Endodermal cell (in vitro differentiated cells): ENCODE results near the gene PRTG. TPM values are rescaled to one million over a fixed set of nuclear protein-coding genes. Genes with fewer than 3 reads are reported as not detected.

Source experiments
- DNase-seq: peaks from one replicate; pipeline ENCODE4 v3.0.0-alpha.2; 2017
- H3K27ac ChIP-seq: 2 replicates; pipeline ENCODE4 v1.5.1; 2013; ENCODE audit warnings: mild to moderate bottlenecking, low read depth, low read length, moderate library complexity
- H3K27me3 ChIP-seq: 2 replicates; pipeline ENCODE4 v1.6.1; 2013; ENCODE audit warnings: mild to moderate bottlenecking, low read length, moderate library complexity; ENCODE audit not compliant: insufficient read depth, control insufficient read depth, poor library complexity, severe bottlenecking
- H3K36me3 ChIP-seq: 2 replicates; pipeline ENCODE4 v1.7.0; 2013; ENCODE audit warnings: mild to moderate bottlenecking, low read length, moderate library complexity; ENCODE audit not compliant: control insufficient read depth, insufficient read depth
- H3K4me1 ChIP-seq: one replicate; pipeline ENCODE4 v1.7.0; 2013; ENCODE audit warnings: low read length; ENCODE audit not compliant: control insufficient read depth, insufficient read depth
- H3K4me3 ChIP-seq: 2 replicates; pipeline ENCODE4 v1.5.1; 2013; ENCODE audit warnings: mild to moderate bottlenecking, low read length, moderate library complexity
- H3K9ac ChIP-seq: 2 replicates; pipeline ENCODE4 v1.6.1; 2013; ENCODE audit warnings: mild to moderate bottlenecking, low read length, moderate library complexity; ENCODE audit not compliant: poor library complexity, severe bottlenecking; ENCODE audit errors: extremely low read depth
- H3K9me3 ChIP-seq: 2 replicates; pipeline ENCODE4 v1.6.1; 2013; ENCODE audit warnings: mild to moderate bottlenecking, low read length, moderate library complexity; ENCODE audit not compliant: control insufficient read depth
- H3K27ac Mint-ChIP-seq: 2 replicates; pipeline ENCODE4 v1.8.0; 2020; ENCODE audit warnings: mixed read lengths
- H3K27me3 Mint-ChIP-seq: 2 replicates; pipeline ENCODE4 v1.8.0; 2021; ENCODE audit warnings: mild to moderate bottlenecking, mixed read lengths; ENCODE audit not compliant: insufficient read depth
- H3K36me3 Mint-ChIP-seq: 2 replicates; pipeline ENCODE4 v1.8.0; 2020; ENCODE audit warnings: low read depth, mixed read lengths
- H3K4me1 Mint-ChIP-seq: 2 replicates; pipeline ENCODE4 v1.8.0; 2020; ENCODE audit warnings: mixed read lengths
- H3K4me3 Mint-ChIP-seq: 2 replicates; pipeline ENCODE4 v1.8.0; 2020; ENCODE audit warnings: mild to moderate bottlenecking, moderate library complexity, mixed read lengths
- H3K9me3 Mint-ChIP-seq: 2 replicates; pipeline ENCODE4 v1.8.0; 2020; ENCODE audit warnings: mild to moderate bottlenecking, mixed read lengths
- WGBS, 2 experiments: methylation state at CpG; one replicate each; pipeline versions ENCODE4 v1.1.5 to v1.1.7; 2013; ENCODE audit warnings: missing lambda C conversion rate in 2 of 2, mixed read lengths in 1 of 2; ENCODE audit not compliant: insufficient coverage in 1 of 2, insufficient read length in 1 of 2; 5-methylcytosine and 5-hydroxymethylcytosine counted together
- total RNA-seq, 2 donors: library from RNA; stranded (reverse); fragmentation: NEBNext Ultra II Directional in 1 of 2; extraction: Animal tissue kit (Norgen Biotek cat#: 25700) in 1 of 2; gene quantifications; 2 replicates in 1 of 2; 3 replicates in 1 of 2; pipeline ENCODE4 v1.2.1, GENCODE V29; 2021
- TF ChIP-seq, protein P1 (sequence below): fragments of 200-600 bp; sonication (generic); conservative IDR thresholded peaks from 2 replicates; pipeline ENCODE4 v1.5.0; 2021; ENCODE audit warnings: antibody characterized with exemption, mild to moderate bottlenecking

The PRTG gene
- total RNA-seq, 2 donors from 2014 or later: 32.6 to 51.5 TPM

DNA sequence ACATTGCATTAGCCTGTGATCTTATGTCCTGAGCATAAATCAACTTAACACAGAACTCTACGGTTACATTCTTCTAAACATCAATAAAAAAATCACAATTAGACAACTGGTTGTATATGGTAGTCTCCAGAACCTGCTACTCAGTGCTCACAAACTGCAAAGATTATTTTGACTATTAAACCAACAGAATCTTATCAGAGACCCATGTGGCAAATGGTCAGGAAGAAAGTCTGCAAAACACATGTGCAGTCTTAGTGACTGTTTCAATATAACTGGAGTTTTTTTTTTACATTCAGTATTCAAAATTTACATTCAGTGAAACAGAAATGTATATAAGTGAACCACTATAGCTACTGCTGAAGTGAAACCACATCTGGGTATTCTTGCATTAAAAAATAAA, 127.5 kb downstream of the PRTG start:
- TF ChIP-seq, protein P1, sequence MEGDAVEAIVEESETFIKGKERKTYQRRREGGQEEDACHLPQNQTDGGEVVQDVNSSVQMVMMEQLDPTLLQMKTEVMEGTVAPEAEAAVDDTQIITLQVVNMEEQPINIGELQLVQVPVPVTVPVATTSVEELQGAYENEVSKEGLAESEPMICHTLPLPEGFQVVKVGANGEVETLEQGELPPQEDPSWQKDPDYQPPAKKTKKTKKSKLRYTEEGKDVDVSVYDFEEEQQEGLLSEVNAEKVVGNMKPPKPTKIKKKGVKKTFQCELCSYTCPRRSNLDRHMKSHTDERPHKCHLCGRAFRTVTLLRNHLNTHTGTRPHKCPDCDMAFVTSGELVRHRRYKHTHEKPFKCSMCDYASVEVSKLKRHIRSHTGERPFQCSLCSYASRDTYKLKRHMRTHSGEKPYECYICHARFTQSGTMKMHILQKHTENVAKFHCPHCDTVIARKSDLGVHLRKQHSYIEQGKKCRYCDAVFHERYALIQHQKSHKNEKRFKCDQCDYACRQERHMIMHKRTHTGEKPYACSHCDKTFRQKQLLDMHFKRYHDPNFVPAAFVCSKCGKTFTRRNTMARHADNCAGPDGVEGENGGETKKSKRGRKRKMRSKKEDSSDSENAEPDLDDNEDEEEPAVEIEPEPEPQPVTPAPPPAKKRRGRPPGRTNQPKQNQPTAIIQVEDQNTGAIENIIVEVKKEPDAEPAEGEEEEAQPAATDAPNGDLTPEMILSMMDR: no peak
- H3K4me1 ChIP-seq: peaks cover 17% of the 10 kb centered on the region
- no peak overlapping the region for H3K4me3 ChIP-seq
- Mint-ChIP-seq H3K27ac (no peak overlapping the region), H3K4me3 (no peak overlapping the region), H3K27me3 (no peaks in the 10 kb centered on the region), H3K9me3 (no peaks in the 10 kb centered on the region), H3K36me3 (peaks cover 2% of the 10 kb centered on the region), H3K4me1 (peaks cover 62% of the 10 kb centered on the region)
- H3K27me3 ChIP-seq: peaks cover 5% of the 10 kb centered on the region
- H3K27ac ChIP-seq: no peak overlapping the region
- no peaks in the 10 kb centered on the region for H3K9me3 ChIP-seq
- 93% methylated on average over 1 of the region's 1 CpG; no CpG with 5 or more reads in 1 of the 2 experiments for WGBS, 2 experiments
- H3K9ac ChIP-seq: no peak overlapping the region
- DNase-seq: no peak
- no peaks in the 10 kb centered on the region for H3K36me3 ChIP-seq

DNA sequence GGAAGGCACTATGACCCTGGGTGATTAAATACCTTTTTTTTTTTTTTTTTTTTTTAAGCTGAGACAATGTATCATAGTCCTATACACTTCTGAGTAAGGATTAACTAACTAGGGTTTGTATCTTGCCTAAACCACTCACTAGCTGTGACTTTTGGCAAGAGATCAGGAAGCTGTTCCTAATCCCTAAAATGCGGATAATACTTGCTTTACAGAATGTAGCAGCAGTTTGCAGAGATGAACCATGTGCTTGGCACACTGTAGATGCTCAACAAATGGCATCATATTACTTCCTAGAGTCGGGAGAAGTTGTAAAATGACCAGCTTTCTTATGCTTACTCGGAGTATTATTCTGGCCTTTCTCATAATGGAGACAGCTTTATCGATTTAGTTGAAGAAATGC, 129.2 kb downstream of the PRTG start:
- Mint-ChIP-seq H3K9me3 (no peaks in the 10 kb centered on the region), H3K27me3 (no peaks in the 10 kb centered on the region), H3K4me3 (no peak overlapping the region), H3K27ac (no peak overlapping the region), H3K36me3 (peaks cover 5% of the 10 kb centered on the region), H3K4me1 (peaks cover 45% of the 10 kb centered on the region)
- no peak overlapping the region for H3K4me3 ChIP-seq
- H3K27me3 ChIP-seq: peaks cover 5% of the 10 kb centered on the region
- H3K36me3 ChIP-seq: no peaks in the 10 kb centered on the region
- peaks cover 4% of the 10 kb centered on the region for H3K4me1 ChIP-seq
- no peak for DNase-seq
- no peak overlapping the region for H3K27ac ChIP-seq
- no peak overlapping the region for H3K9ac ChIP-seq
- 89 to 93% methylated on average over 4 of the region's 4 CpGs for WGBS, 2 experiments
- H3K9me3 ChIP-seq: no peaks in the 10 kb centered on the region
- TF ChIP-seq, protein P1: no peak

DNA sequence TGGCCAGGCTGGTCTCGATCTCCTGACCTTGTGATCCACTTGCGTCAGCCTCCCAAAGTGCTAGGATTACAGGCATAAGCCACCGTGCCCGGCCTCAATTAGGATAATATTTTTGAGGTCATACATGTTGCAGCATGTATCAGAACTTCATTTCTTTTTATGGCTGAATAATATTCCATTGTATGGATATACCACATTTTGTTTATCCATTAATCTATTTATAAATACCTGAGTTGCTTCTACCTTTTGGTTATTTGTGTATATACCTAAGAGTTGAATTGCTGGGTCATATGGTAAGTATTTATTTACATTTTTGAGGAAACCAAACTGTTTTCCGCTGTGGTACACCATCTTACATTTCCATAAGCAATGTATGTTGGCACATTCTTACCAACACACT, 136.7 kb downstream of the PRTG start:
- H3K27me3 ChIP-seq: no peaks in the 10 kb centered on the region
- peaks cover 7% of the 10 kb centered on the region for H3K27me3 Mint-ChIP-seq

More for the DNA sequence above, 136.7 kb downstream of the PRTG start:
- H3K27ac Mint-ChIP-seq: no peak overlapping the region
- no peaks in the 10 kb centered on the region for H3K4me1 ChIP-seq
- H3K36me3 Mint-ChIP-seq: peaks cover 5% of the 10 kb centered on the region
- H3K4me3 ChIP-seq: no peak overlapping the region
- no peak overlapping the region for H3K27ac ChIP-seq
- no peaks in the 10 kb centered on the region for H3K36me3 ChIP-seq
- no peaks in the 10 kb centered on the region for H3K4me1 Mint-ChIP-seq
- peaks cover 17% of the 10 kb centered on the region for H3K9me3 Mint-ChIP-seq
- H3K9me3 ChIP-seq: peaks cover 9% of the 10 kb centered on the region
- 83 to 91% methylated on average over 1 to 4 of the region's 5 CpGs for WGBS, 2 experiments
- TF ChIP-seq, protein P1: no peak
- H3K9ac ChIP-seq: no peak overlapping the region
- no peak overlapping the region for H3K4me3 Mint-ChIP-seq
- DNase-seq: no peak
